Measurements from ENCODE around the gene MRAP. TPM values are rescaled to one million over a fixed set of nuclear protein-coding genes. Genes with fewer than 3 reads are reported as not detected.

The MRAP gene
- total and polyA plus RNA-seq, 9 of the 15 experiments (the other 6 are each of a cell fraction or from before 2014, with no cell fraction given), result 0.63 to 2.3 TPM; not detected in 7

- no peak for FAIRE-seq
- no peak overlapping the region for H3K9ac ChIP-seq (ENCODE audit: insufficient read depth in 1 of 2, low read depth in 2 of 2, low read length in 2 of 2)
- no peak for DNase-seq (ENCODE audit: extremely low read depth in 1 of 4, low spot score in 3 of 4)
- H3K4me1 ChIP-seq (replicated peaks in 1 of 2; ENCODE audit: control insufficient read depth in 2 of 2, insufficient read depth in 2 of 2, low read length in 2 of 2), result no peaks in the 10 kb centered on the region
- no peak for ATAC-seq
- POLR2A ChIA-PET, result interaction anchor here (1.0 kb wide), 1 partner anchor 24 kb away, joined by 3 read pairs; no protein-coding TSS in a partner anchor
- H3K27me3 ChIP-seq (ENCODE audit: control insufficient read depth in 2 of 2, insufficient read depth in 2 of 2, low read length in 2 of 2), result no peaks in the 10 kb centered on the region
- in situ Hi-C loops (cut with MboI) (no loop called here), intact Hi-C loops (cut with micrococcal nuclease) (no loop called here)
- H3K9me1 ChIP-seq (ENCODE audit: control insufficient read depth, insufficient read depth, low read length), result no peaks in the 10 kb centered on the region
- H4K20me1 ChIP-seq (replicated peaks; ENCODE audit: control insufficient read depth, insufficient read depth, low read length), result no peaks in the 10 kb centered on the region
- no peak overlapping the region for H2AFZ ChIP-seq (ENCODE audit: low read depth, low read length)
- H3K4me3 ChIP-seq, result no peak overlapping the region
- no peak overlapping the region for H3K27ac ChIP-seq (ENCODE audit: extremely low read depth, low read depth, low read length)
- CTCF ChIA-PET (ENCODE audit: low intra/inter-chr PET ratio), result no interaction called here
- 93% methylated on average over 16 of the region's 16 CpGs for WGBS (ENCODE audit: insufficient coverage, low coverage, missing lambda C conversion rate)
- H3K36me3 ChIP-seq (ENCODE audit: control insufficient read depth, insufficient read depth, low read length), result peaks cover 100% of the 10 kb centered on the region
- H3K79me2 ChIP-seq (ENCODE audit: control insufficient read depth, insufficient read depth, low read length), result no peaks in the 10 kb centered on the region
- TF ChIP-seq FOXK1 (CRISPR knock-in tag; IDR thresholded peaks at IDR 0.05; ENCODE audit: borderline replicate concordance) (no peak), IRF2 (CRISPR knock-in tag; IDR thresholded peaks at IDR 0.05) (no peak), ZNF224 (CRISPR knock-in tag; IDR thresholded peaks at IDR 0.05) (no peak), C11orf30 (IDR thresholded peaks at IDR 0.05; ENCODE audit: low read depth) (no peak), THRAP3 (IDR thresholded peaks at IDR 0.05; ENCODE audit: borderline replicate concordance) (no peak), ZKSCAN8 (CRISPR knock-in tag; IDR thresholded peaks at IDR 0.05) (no peak), NCOA4 (IDR thresholded peaks at IDR 0.05; ENCODE audit: partially characterized antibody) (no peak), SIRT6 (IDR thresholded peaks at IDR 0.05; ENCODE audit: low read depth, low read length) (no peak), PBX2 (CRISPR knock-in tag; IDR thresholded peaks at IDR 0.05; ENCODE audit: low read depth) (no peak), PBX2 (tag; conservative IDR thresholded peaks at IDR 0.05; ENCODE audit: low read depth) (no peak), SREBF1 (IDR thresholded peaks at IDR 0.05; ENCODE audit: borderline replicate concordance, low read depth, low read length) (no peak), LEF1 (IDR thresholded peaks at IDR 0.05) (no peak), ZNF324 (CRISPR knock-in tag; IDR thresholded peaks at IDR 0.05) (no peak)
- TF ChIP-seq, protein P1, sequence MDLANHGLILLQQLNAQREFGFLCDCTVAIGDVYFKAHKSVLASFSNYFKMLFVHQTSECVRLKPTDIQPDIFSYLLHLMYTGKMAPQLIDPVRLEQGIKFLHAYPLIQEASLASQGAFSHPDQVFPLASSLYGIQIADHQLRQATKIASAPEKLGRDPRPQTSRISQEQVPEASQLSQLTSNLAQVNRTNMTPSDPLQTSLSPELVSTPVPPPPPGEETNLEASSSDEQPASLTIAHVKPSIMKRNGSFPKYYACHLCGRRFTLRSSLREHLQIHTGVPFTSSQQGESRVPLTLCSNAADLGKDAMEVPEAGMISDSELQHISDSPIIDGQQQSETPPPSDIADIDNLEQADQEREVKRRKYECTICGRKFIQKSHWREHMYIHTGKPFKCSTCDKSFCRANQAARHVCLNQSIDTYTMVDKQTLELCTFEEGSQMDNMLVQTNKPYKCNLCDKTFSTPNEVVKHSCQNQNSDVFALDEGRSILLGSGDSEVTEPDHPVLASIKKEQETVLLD (IDR thresholded peaks at IDR 0.05), result no peak
- H3K9me3 ChIP-seq (replicated peaks; ENCODE audit: control insufficient read depth, insufficient read depth, low read depth, low read length), result no peaks in the 10 kb centered on the region; the same call in 1 of the 2 replicates
- BruUV-seq (replicated peaks), result no TSS peak
- H3K4me2 ChIP-seq (ENCODE audit: insufficient read depth, low read length), result no peak overlapping the region
Measured at GRCh38 chr21:32349333-32349944, 50.8 kb downstream of the MRAP start.

Measured in K562 (cell line).